Measurements from ENCODE around the gene H6PD. TPM values are rescaled to one million over a fixed set of nuclear protein-coding genes. Genes with fewer than 3 reads are reported as not detected.
A peak's percentile ranks its signal among the peaks of the same experiment; 100 is the strongest.

The H6PD gene
- total RNA-seq, 1 donor from 2014 or later = 20.3 TPM

GRCh38 chr1:9235096-9235459, 504 bp downstream of the H6PD start:
- ATAC-seq (no peak), DNase-seq (no peak)
- intact Hi-C loops (cut with micrococcal nuclease) = no loop called here

GRCh38 chr1:9235560-9235959, 986 bp downstream of the H6PD start:
- DNase-seq (no peak), ATAC-seq (no peak)
- intact Hi-C loops (cut with micrococcal nuclease) = no loop called here

DNA sequence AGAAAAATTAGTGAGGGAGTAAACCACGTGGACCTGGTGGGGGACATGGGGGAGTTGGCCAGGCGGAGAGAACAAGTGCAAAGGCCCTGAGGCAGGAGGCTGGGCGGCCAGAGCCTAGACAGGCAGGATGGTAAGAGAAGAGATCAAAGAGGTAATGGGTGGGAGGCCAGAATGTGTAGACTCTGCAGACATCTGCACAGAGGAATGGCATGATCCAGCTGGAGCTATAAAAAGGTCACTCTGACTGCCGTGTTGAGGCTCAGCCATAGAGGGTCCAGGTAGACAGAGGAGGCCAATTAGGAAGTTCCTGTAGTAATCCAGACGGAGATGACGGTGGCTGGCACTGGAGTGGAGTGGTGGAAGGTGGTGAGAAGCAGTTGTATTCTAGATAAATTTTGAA, 3.6 kb downstream of the H6PD start:
- DNase-seq (no peak), ATAC-seq (no peak)
- intact Hi-C loops (cut with micrococcal nuclease) = no loop called here

GRCh38 chr1:9238550-9238949, 4.0 kb downstream of the H6PD start:
- intact Hi-C loops (cut with micrococcal nuclease) = no loop called here
- no peak for DNase-seq
- peak; percentile 25 for ATAC-seq

DNA sequence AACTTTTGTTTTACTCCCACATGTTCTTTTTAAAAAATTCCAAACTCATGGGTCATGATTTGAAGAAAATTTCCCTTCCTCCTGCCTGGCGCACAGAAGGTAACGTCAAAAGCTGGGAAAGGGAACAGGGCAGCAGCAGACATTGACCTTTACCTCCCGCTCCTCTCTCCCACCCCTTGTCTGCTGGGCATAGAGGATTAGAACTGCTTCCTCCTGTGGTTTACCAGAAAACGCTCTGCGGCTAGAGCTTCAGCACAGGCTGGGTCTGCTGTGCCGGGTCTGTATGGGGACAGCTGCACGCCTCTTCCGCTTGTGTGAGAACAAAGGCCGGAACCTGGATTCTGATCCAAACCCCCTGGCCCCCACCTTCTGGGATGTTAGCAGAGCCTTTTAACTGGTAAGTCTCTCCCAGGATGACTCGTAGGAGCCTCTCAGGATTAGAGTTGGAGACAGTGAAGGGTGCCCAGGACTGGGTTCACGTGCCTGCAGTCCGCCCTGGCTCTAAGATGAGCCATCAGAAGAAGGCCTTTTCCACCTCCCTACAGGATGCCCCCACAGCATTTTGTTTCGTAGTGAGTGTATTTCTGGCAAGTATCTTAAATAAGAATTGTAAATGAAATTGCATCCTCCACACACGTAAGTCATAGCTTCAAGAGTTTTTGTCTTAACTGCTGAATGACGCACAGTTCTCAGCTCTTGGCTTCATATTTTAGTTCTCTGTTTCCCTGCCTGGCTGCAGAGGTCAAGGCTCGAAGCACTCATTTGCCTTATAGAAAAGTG, 5.2 kb downstream of the H6PD start:
- intact Hi-C loops (cut with micrococcal nuclease) = no loop called here
- ATAC-seq (peak; percentile 4), DNase-seq (peak; percentile 65)

DNA sequence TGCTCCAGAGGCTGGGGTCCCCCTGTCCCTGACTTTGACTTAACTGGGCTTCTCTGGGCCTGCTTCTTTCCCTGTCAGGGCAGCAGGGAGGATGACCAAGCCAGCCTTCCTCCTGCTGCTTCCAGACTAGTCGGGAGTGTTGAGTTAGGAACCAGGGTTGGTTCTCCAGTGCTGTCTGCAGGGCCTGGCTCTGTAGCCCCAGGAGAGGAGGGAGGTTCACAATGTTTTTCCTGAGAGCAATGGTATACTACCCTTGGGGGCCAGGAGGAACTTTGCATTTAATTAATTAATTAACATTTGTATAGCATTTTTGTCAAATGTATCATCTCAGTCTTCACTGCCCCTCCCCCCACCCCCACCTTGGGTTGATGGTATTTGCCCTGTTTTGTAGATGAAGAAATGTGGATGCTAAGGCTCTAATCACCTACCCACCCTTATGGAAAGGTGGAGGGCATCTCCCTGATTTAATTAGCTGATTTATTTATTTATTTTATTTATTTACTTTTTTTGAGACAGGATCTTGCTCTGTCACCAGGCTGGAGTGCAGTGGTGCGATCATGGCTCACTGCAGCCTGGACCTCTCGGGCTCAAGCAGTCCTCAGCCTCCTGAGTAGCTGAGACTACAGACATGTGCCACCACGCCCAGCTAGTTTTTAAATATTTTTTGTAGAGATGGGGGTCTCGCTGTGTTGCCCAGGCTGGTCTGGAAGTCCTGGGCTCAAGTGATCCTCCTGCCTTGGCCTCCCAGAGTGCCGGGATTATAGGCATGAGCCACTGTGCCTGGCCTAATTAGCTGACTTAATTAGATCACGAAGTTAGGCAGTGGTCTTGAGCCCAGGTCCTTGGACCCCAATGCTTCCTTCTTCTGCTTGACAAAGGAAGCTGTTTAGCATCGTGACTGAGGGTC, 6.6 kb downstream of the H6PD start:
- ATAC-seq (no peak), DNase-seq (no peak)
- intact Hi-C loops (cut with micrococcal nuclease) = no loop called here

DNA sequence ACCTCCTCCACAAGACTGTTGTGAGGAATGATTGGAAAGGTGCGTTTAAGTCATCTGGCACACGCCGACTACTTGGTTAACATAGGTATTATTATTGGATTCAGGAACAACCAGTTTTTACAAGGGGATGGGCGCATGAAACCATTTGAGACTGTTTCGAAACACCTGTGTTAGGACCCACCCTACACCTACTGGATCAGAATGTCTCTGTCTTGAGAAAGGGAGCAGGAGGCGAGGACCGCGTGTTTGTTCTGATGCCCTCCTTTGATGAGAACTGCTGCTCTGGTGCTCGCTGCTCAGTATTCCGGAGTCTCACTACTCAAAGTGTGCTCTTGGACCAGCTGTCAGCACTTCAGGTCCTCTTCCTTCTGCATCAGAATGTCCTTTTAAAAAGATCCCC, 7.3 kb downstream of the H6PD start:
- no peak for DNase-seq
- intact Hi-C loops (cut with micrococcal nuclease) = no loop called here
- ATAC-seq = peak; percentile 4

GRCh38 chr1:9242338-9242969, 7.9 kb downstream of the H6PD start:
- DNase-seq (peak; percentile 91), ATAC-seq (peak; percentile 85)
- intact Hi-C loops (cut with micrococcal nuclease) = no loop called here

GRCh38 chr1:9243066-9243739, 8.6 kb downstream of the H6PD start:
- ATAC-seq = peak; percentile 12
- DNase-seq = no peak

DNA sequence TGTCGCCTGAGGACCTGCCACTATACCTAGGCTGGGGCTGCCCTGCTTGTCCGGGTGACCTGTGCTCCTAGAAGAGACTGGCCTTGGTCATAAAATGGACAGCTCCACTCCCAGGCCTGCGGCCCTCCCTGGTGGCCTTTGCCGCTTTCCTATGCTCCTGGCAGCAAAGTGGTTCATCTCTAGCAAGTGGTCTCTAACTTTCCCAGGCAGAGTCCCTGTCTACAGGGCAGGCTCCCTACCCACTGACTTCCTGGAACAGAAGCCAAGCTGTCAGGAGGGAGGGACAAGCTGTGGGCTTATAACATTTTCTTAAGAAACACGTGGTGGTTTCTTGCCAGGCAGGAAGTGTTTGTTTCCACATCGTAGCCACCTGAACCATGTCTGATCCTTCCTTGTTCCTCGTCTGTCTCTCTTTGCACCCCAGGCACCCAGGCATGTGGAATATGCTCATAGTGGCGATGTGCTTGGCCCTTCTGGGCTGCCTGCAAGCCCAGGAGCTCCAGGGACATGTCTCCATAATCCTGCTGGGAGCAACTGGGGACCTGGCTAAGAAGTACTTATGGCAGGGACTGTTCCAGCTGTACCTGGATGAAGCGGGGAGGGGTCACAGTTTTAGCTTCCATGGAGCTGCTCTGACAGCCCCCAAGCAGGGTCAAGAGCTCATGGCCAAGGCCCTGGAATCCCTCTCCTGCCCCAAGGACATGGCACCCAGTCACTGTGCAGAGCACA, 10.1 kb downstream of the H6PD start:
- DNase-seq (no peak), ATAC-seq (no peak)
- intact Hi-C loops (cut with micrococcal nuclease) = no loop called here

More at GRCh38 chr1:9243066-9243739, 8.6 kb downstream of the H6PD start:
- intact Hi-C loops (cut with micrococcal nuclease) = no loop called here

GRCh38 chr1:9245230-9245619, 10.7 kb downstream of the H6PD start:
- DNase-seq (no peak), ATAC-seq (no peak)
- intact Hi-C loops (cut with micrococcal nuclease) = no loop called here

DNA sequence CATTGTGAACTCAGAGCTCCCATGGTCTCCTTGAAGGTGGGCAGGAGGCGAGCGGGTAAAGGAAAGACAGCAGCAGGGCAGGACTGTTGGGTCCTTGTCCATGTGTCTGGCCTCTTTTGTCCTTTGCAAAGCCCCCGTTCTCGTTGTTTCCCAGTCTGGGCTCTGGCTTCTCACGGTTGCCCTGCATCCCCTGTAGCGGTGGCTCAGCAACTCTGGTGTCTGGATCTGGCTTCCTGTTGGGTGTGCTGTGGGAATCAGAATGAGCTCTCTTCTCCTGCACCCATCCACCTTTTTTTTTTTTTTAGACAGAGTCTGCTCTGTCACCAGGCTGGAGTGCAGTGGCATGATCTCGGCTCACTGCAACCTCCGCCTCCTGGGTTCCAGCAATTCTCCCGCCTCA, 11.1 kb downstream of the H6PD start:
- no peak for ATAC-seq
- intact Hi-C loops (cut with micrococcal nuclease) = no loop called here

GRCh38 chr1:9246215-9246614, 11.6 kb downstream of the H6PD start:
- no peak for DNase-seq
- no peak for ATAC-seq
- intact Hi-C loops (cut with micrococcal nuclease) = no loop called here

More for the DNA sequence above, 11.1 kb downstream of the H6PD start:
- no peak for DNase-seq

DNA sequence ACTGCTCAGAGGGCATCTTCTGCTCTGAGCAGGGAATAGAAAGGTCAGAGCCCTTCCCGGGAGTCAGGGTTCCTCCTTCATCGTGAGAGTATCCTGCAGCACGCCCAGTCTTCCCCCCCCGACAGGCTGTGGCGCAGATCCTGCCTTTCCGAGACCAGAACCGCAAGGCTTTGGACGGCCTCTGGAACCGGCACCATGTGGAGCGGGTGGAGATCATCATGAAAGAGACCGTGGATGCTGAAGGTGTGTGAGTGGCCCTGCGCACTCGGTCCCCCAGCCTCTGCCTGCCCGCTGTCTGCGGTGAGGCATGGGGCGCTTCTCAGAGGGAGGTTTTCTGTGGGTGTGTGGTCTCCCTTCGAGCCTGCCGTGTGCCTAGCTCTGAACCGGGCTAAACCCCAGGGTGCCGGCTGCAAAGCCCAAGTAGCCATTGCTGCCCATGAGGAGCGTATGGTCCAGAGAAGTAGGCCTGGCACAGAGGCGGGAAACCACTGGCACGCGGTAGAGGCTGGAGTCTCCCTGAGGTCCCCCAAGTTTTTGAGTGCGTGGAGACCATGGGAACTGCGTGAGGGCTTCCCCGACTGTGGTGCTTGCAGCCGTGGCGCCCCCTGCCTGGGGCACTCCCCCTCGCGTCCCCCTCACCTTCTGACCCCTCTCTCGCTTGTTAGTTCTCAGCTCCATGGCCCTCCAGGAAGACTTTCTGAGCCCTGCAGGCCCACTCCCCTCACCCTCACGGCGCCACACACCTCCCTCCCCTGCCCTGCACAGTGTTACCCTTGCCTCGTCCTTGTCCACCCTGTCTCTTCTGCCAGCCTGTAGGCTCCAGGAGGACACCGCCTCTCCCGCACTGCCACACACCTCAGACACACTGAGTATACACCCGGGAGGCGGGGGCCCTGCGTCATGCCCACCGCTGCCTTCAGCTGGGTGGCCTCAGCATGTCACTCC, 12.5 kb downstream of the H6PD start:
- DNase-seq (peak; percentile 54), ATAC-seq (peak; percentile 8)
- intact Hi-C loops (cut with micrococcal nuclease) = no loop called here

DNA sequence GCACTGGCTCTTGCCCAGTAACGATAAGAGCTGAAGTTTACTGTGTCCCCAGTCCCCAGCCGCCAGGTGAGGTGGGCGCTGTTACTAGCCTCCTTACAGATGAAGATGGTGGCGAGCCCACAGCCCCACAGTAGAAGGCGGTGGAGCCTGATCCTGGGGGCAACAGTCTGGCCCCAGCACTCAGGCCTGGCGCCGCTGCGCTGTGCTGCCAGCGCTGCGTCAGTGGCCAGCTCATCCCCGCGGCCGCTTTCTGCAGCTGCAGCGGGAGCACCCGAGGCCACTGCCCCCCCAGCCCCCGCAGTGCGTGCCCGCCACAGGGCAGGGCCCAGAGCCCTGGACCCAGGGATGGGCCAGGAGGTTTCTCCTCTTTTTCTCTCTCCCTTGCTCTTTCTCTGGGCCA, 13.3 kb downstream of the H6PD start:
- intact Hi-C loops (cut with micrococcal nuclease) = no loop called here
- no peak for ATAC-seq
- DNase-seq = no peak

GRCh38 chr1:9248341-9249262, 14.0 kb downstream of the H6PD start:
- intact Hi-C loops (cut with micrococcal nuclease) = no loop called here
- ATAC-seq (no peak), DNase-seq (no peak)

DNA sequence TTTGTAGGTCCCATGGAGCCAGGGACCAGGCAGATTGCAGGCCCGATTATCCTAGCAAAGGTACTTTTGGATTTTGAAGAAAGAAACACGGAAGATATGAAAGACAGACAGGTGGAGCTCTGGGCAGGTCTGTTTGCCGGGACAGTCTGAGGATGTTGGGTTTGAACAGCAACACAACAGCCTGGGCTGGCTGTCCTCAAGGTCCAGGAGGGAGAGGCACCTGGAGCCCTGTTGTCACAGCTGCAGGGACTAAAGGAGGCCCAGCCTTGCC, 14.6 kb downstream of the H6PD start:
- ATAC-seq (no peak), DNase-seq (no peak)
- intact Hi-C loops (cut with micrococcal nuclease) = no loop called here

Data from left ventricle myocardium superior (tissue), 1 donor.